Activated T-helper 1 cell treated with anti-CD3 and anti-CD28 coated beads, Interleukin-12 subunit alpha, Interleukin-12 subunit beta, Interleukin-2, Interleukin-4 antibody, amounts not matched to agents 30 ng/mL and 10 ng/mL and 1 ng/mL, durations not matched to agents 14 hours and 24 hours and 36 hours (primary cell): ENCODE results near the gene CTIF. TPM values are rescaled to one million over a fixed set of nuclear protein-coding genes. Genes with fewer than 3 reads are reported as not detected.

Source experiments
- DNase-seq: peaks from one replicate; pipeline ENCODE4 v3.0.0; 2021; ENCODE audit warnings: low spot score
- H3K27ac Mint-ChIP-seq: one replicate; pipeline ENCODE4 v1.8.0; 2021; ENCODE audit warnings: mild to moderate bottlenecking, mixed read lengths
- H3K27me3 Mint-ChIP-seq: one replicate; pipeline ENCODE4 v1.8.0; 2022; ENCODE audit warnings: mild to moderate bottlenecking, moderate library complexity, mixed read lengths; ENCODE audit not compliant: insufficient read depth
- H3K36me3 Mint-ChIP-seq: one replicate; pipeline ENCODE4 v1.8.0; 2021; ENCODE audit warnings: low read depth, mixed read lengths
- H3K4me1 Mint-ChIP-seq: one replicate; pipeline ENCODE4 v1.8.0; 2021; ENCODE audit warnings: low read depth, mixed read lengths
- H3K4me3 Mint-ChIP-seq: one replicate; pipeline ENCODE4 v1.8.0; 2021; ENCODE audit warnings: mild to moderate bottlenecking, moderate library complexity, mixed read lengths
- H3K9me3 Mint-ChIP-seq: one replicate; pipeline ENCODE4 v1.8.0; 2021; ENCODE audit warnings: mixed read lengths
- intact Hi-C: fragments of 100-400 bp; cut with micrococcal nuclease; formaldehyde crosslinking; loops from one replicate; pipeline ENCODE4 v1.15.1; 2024
- total RNA-seq: library from RNA; stranded (reverse); gene quantifications from 2 replicates; pipeline ENCODE4 v1.2.3, GENCODE V29; 2022

The CTIF gene
- total RNA-seq, 1 donor from 2014 or later, result 7.2 TPM

DNA sequence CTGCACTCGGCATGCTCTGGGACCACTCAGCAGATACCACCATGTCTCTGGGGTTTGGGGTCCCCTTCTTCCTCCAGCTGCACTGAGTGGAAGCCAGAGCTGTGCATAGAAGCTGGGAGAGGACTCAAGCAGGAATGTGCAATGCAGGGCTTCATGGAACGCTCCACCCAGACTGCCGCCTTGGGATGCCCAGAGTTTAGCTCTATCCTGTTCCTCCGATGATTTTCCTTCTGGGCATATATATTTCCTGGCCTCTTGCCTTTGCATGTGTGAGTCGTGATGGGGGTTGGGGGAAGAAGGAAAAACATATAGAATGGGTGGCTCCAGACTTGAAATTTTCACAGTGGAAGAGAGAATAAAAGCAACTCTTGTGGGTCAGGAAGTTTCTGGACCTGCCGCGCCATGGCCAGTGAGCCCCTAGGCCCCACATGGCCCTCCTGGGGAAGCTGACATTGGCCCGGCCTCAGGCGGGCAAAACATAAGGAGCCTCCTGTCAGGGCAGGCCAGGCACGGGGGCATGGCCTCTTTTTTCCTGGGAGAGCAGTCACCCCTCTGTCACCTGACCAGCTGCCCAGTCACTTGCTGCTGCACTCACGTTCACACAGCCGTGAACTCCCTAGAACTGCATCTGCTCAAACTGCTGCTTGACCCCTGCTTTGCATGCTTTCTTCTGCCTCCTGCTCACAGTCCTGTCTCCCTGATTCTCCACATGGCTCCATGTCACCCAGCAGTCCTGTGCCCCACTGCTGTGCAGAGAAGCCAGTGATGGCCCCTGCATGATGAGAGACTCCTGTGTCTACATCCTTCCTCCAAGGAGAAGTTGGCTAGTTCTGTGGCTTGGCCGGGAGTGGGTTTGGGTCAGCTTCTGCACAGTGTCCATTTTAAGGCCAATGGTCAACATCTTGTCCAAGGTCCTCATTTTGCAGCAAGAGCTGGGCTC is 197.8 kb downstream of the CTIF start:
- intact Hi-C loops, result no loop called here
- H3K4me3 Mint-ChIP-seq, result no peak overlapping the region
- H3K9me3 Mint-ChIP-seq, result no peaks in the 10 kb centered on the region
- no peaks in the 10 kb centered on the region for H3K27me3 Mint-ChIP-seq
- H3K4me1 Mint-ChIP-seq, result peaks cover 6% of the 10 kb centered on the region
- no peaks in the 10 kb centered on the region for H3K36me3 Mint-ChIP-seq
- no peak for DNase-seq
- H3K27ac Mint-ChIP-seq, result no peak overlapping the region

GRCh38 chr18:48739266-48740067 is 200.6 kb downstream of the CTIF start:
- intact Hi-C loops, result no loop called here
- no peaks in the 10 kb centered on the region for H3K36me3 Mint-ChIP-seq

DNA sequence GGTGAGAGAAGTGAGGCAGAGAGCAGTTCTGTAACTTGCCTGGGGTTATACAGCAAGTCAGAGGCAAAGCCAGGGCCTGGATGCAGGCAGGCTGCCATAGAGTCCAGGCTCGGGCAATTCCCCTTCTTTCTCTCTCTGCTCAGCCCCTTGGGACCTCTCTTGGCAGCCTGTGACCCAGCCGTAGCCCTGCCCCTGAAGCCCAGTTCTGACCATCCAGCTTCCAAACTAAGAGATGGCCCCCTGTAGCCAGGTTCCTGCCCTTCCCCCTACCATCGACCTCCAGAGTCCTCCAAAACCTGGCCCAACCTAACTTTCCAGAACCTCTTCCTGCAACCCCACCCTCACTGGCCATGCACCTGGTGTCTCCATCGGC is 201.2 kb downstream of the CTIF start:
- H3K4me3 Mint-ChIP-seq, result no peak overlapping the region
- H3K4me1 Mint-ChIP-seq, result peaks cover 3% of the 10 kb centered on the region

More at GRCh38 chr18:48739266-48740067, 200.6 kb downstream of the CTIF start:
- Mint-ChIP-seq H3K9me3 (no peaks in the 10 kb centered on the region), H3K27me3 (peaks cover 4% of the 10 kb centered on the region), H3K27ac (no peak overlapping the region), H3K4me1 (peaks cover 6% of the 10 kb centered on the region), H3K4me3 (no peak overlapping the region)
- no peak for DNase-seq

DNA sequence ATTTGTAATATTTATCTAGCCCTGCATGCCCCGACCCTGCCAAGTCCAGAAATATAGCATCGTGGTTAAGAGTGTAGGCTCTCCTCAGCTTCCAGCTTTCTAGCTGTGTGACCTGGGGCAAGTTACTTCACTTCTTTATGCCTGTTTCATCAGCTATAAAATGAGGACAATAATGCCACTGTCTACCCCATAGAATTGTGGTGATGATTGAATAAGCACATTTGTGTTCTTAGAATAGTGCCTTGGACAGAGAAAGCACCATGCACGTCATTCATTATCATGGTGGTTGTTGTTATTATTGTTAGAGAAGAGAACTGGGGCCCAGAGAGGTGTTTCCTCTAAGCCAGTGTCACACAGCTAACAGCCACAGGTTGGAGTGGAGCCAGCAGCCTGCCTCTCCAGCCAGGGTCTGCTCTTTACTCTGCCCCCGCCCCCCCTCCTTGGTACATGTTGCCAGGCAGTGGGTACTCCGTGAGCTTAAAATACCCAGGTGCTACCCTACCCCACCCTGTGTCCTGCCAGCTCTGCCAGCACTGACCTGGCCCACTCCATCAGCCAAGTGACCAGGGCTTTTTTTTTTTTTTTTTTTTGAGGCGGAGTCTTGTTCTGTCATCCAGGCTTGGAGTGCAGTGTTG is 202.1 kb downstream of the CTIF start:
- no peaks in the 10 kb centered on the region for H3K36me3 Mint-ChIP-seq

More for the DNA sequence above, 201.2 kb downstream of the CTIF start:
- Mint-ChIP-seq H3K36me3 (no peaks in the 10 kb centered on the region), H3K27me3 (peaks cover 4% of the 10 kb centered on the region), H3K27ac (no peak overlapping the region), H3K9me3 (no peaks in the 10 kb centered on the region)
- intact Hi-C loops, result no loop called here
- DNase-seq, result no peak

GRCh38 chr18:48741866-48742265 is 203.0 kb downstream of the CTIF start:
- H3K27ac Mint-ChIP-seq, result no peak overlapping the region
- H3K36me3 Mint-ChIP-seq, result no peaks in the 10 kb centered on the region
- H3K9me3 Mint-ChIP-seq, result no peaks in the 10 kb centered on the region
- peaks cover 7% of the 10 kb centered on the region for H3K27me3 Mint-ChIP-seq
- DNase-seq, result no peak
- no peaks in the 10 kb centered on the region for H3K4me1 Mint-ChIP-seq
- intact Hi-C loops, result no loop called here
- no peak overlapping the region for H3K4me3 Mint-ChIP-seq

More for the DNA sequence above, 202.1 kb downstream of the CTIF start:
- H3K9me3 Mint-ChIP-seq, result no peaks in the 10 kb centered on the region
- intact Hi-C loops, result no loop called here
- no peak overlapping the region for H3K4me3 Mint-ChIP-seq
- no peak overlapping the region for H3K27ac Mint-ChIP-seq
- DNase-seq, result no peak
- H3K27me3 Mint-ChIP-seq, result peaks cover 7% of the 10 kb centered on the region
- H3K4me1 Mint-ChIP-seq, result no peaks in the 10 kb centered on the region

DNA sequence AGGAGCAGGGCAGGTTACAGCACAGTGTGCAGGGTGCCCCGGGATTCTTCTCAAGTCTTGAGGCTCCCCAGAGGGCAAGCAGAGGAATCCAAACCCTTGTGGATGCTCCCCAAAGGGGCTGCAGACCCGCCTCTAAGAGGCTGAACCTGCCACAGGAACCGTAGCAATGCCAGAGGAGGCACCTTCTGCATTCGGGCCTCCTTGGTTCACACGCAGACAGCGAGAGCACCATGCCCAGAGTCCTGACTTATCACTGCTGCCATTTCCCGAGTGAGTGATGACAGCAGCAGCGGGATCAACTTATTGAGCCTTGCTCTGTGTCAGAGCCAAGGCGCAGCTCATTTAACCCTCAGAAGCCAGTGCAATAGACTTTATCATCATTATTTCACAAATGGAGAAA is 203.5 kb downstream of the CTIF start:
- H3K36me3 Mint-ChIP-seq, result no peaks in the 10 kb centered on the region
- H3K4me1 Mint-ChIP-seq, result no peaks in the 10 kb centered on the region
- intact Hi-C loops, result no loop called here
- H3K27me3 Mint-ChIP-seq, result peaks cover 7% of the 10 kb centered on the region
- no peak overlapping the region for H3K27ac Mint-ChIP-seq
- no peaks in the 10 kb centered on the region for H3K9me3 Mint-ChIP-seq
- H3K4me3 Mint-ChIP-seq, result no peak overlapping the region
- no peak for DNase-seq

DNA sequence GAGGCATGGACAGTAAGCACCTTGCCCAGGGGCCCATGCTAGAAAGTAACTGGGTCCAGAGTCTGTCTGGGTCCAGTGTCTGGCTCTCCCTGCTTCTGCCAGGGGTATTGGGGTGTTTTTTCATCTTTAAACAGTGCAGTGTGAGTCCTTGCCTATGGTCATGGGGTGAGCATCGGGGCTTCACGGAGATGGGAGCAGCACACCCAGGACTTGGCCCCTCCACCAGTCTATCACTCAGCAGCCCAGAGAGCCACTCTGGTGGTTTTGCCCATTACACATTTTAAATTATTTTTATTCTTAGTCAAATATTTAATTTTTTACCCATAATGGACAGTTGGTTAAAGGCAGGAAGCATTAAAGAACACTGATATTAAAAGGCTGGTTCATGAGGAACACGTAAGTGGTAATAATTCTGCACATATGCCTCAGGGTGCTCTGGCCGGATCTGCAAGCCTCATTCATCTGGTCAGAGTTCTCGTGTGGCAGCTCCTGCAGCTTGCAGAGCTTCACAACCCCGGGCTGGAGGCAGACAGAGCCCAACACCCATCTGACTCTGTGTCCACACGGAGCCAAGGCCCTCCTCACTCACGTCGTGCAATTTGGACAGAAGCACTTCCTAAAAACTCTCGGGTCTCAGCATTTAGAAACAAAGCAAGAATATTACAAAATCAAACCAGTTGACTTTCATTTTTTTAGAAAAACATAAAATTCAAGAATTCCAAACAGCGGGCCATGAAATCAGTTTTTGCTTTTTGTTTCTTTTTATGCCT is 204.1 kb downstream of the CTIF start:
- H3K4me1 Mint-ChIP-seq, result no peaks in the 10 kb centered on the region
- no peak overlapping the region for H3K4me3 Mint-ChIP-seq
- no peak for DNase-seq
- H3K27me3 Mint-ChIP-seq, result peaks cover 7% of the 10 kb centered on the region
- no peaks in the 10 kb centered on the region for H3K36me3 Mint-ChIP-seq
- intact Hi-C loops, result no loop called here
- no peaks in the 10 kb centered on the region for H3K9me3 Mint-ChIP-seq
- no peak overlapping the region for H3K27ac Mint-ChIP-seq

GRCh38 chr18:48743886-48744285 is 205.1 kb downstream of the CTIF start:
- intact Hi-C loops, result no loop called here
- Mint-ChIP-seq H3K4me1 (no peaks in the 10 kb centered on the region), H3K36me3 (no peaks in the 10 kb centered on the region), H3K9me3 (no peaks in the 10 kb centered on the region), H3K27me3 (peaks cover 11% of the 10 kb centered on the region), H3K27ac (no peak overlapping the region), H3K4me3 (no peak overlapping the region)
- DNase-seq, result no peak

DNA sequence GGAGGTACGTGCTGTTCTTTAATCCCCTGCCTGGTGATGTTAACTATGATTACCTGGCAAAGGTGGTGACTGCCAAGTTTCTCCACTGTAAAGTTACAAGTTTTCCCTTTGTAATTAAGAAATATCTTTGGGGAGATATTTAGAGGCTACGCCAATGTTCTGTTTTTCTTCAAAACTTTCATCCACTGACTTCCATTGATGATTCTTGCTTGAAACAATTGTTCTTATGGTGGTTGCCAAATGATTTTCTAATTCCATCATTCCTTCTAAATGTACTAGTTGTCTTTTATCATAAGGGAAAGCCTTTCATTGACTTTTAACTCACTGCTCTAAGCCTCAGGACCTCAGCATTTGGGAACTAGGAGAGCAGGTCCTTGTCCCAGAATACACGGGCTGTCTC is 206.5 kb downstream of the CTIF start:
- DNase-seq, result no peak
- Mint-ChIP-seq H3K4me3 (no peak overlapping the region), H3K4me1 (no peaks in the 10 kb centered on the region), H3K9me3 (no peaks in the 10 kb centered on the region), H3K27ac (no peak overlapping the region), H3K27me3 (peaks cover 11% of the 10 kb centered on the region), H3K36me3 (no peaks in the 10 kb centered on the region)
- intact Hi-C loops, result no loop called here

GRCh38 chr18:48749768-48750167 is 210.9 kb downstream of the CTIF start:
- Mint-ChIP-seq H3K4me3 (no peak overlapping the region), H3K9me3 (no peaks in the 10 kb centered on the region), H3K36me3 (no peaks in the 10 kb centered on the region), H3K27ac (no peak overlapping the region), H3K4me1 (peaks cover under 1% of the 10 kb centered on the region), H3K27me3 (peaks cover 7% of the 10 kb centered on the region)
- intact Hi-C loops, result no loop called here
- DNase-seq, result no peak

- Mint-ChIP-seq H3K36me3 (no peaks in the 10 kb centered on the region), H3K4me3 (no peak overlapping the region), H3K27ac (no peak overlapping the region), H3K27me3 (peaks cover 4% of the 10 kb centered on the region), H3K9me3 (no peaks in the 10 kb centered on the region), H3K4me1 (peaks cover 5% of the 10 kb centered on the region)
- no peak for DNase-seq
- intact Hi-C loops, result no loop called here
These were observed 211.8 kb downstream of the CTIF start for GRCh38 chr18:48750485-48751175.
